Kidney (tissue), 14 donors: Measurements from ENCODE around the gene SLC17A9. TPM values are rescaled to one million over a fixed set of nuclear protein-coding genes. Genes with fewer than 3 reads are reported as not detected.

Experiments
- DNase-seq, 5 donors: peaks; one replicate each; pipeline ENCODE4 v3.0.0-alpha.2; 2013 to 2020
- FAIRE-seq: peaks from 2 replicates; lab custom pipeline; 2012; peaks lifted over from hg19 to GRCh38; lab: Jason Lieb, UNC
- H3K27ac ChIP-seq, 2 donors: one replicate each; pipeline ENCODE4 v1.7.0; 2013; ENCODE audit warnings: low read depth in 2 of 2, low read length in 2 of 2, inconsistent platforms in 1 of 2
- H3K27me3 ChIP-seq: one replicate; pipeline ENCODE4 v1.7.1; 2013; ENCODE audit warnings: low read length, inconsistent platforms; ENCODE audit not compliant: control insufficient read depth, insufficient read depth
- H3K36me3 ChIP-seq, 3 donors: one replicate each; pipeline versions ENCODE4 v1.7.0 to v1.7.1; 2013; ENCODE audit warnings: low read length in 3 of 3, control low read depth in 1 of 3, inconsistent platforms in 1 of 3; ENCODE audit not compliant: insufficient read depth in 3 of 3, control insufficient read depth in 2 of 3
- H3K4me1 ChIP-seq, 3 donors: one replicate each; pipeline versions ENCODE4 v1.7.0 to v1.7.1; 2013; ENCODE audit warnings: low read length in 3 of 3, inconsistent platforms in 1 of 3, low read depth in 1 of 3; ENCODE audit not compliant: control insufficient read depth in 2 of 3, insufficient read depth in 2 of 3
- H3K4me3 ChIP-seq, 3 donors: one replicate each; pipeline versions ENCODE4 v1.7.0 to v1.8.1; 2013; ENCODE audit warnings: low read length in 3 of 3, control low read depth in 1 of 3, inconsistent platforms in 1 of 3
- H3K9ac ChIP-seq, 3 donors: one replicate each; pipeline versions ENCODE4 v1.7.0 to v1.7.1; 2013; ENCODE audit warnings: low read length in 3 of 3, control low read depth in 1 of 3, inconsistent platforms in 1 of 3
- H3K9me3 ChIP-seq, 3 donors: one replicate each; pipeline versions ENCODE4 v1.7.0 to v1.7.1; 2013; ENCODE audit warnings: low read length in 3 of 3, control low read depth in 1 of 3, inconsistent platforms in 1 of 3; ENCODE audit not compliant: control insufficient read depth in 2 of 3, insufficient read depth in 1 of 3
- intact Hi-C: fragments of 100-400 bp; cut with DNase I; formaldehyde crosslinking; loops from one replicate; pipeline ENCODE4 v1.11.1; 2022
- polyA plus RNA-seq: library from polyadenylated mRNA; stranded (reverse); fragments of 350-450 nt; fragmentation: Illumina TruSeq; extraction: RNeasy Lipid Tissue Mini Kit (QIAGEN cat#74804); gene quantifications from one replicate; pipeline ENCODE4 v1.2.3, GENCODE V29; 2014; ENCODE audit warnings: low read depth, low replicate concordance; ENCODE audit not compliant: insufficient read depth
- total RNA-seq: library from RNA; stranded (reverse); fragmentation: NEBNext Ultra II Directional; extraction: Animal tissue kit (Norgen Biotek cat#: 25700); gene quantifications from one replicate; pipeline ENCODE4 v1.2.1, GENCODE V29; 2021
- TF ChIP-seq, protein P1 (sequence below): IDR thresholded peaks from 3 replicates; pipeline ENCODE4 v1.5.1; 2012; ENCODE audit warnings: mild to moderate bottlenecking, moderate library complexity, borderline replicate concordance; ENCODE audit not compliant: insufficient read depth; ENCODE audit errors: extremely low read depth
- donor health status: control.
- donor health status: control.
- donor health status: control.
- donor health status: control.
- donor health status: control.
- donor health status: DM: yes; HTN: yes; CAD: no.
- donor health status: Normal renal cell carcinoma (clear cell type).

SLC17A9 gene
- total and polyA plus RNA-seq, 2 donors from 2014 or later = 2.0 to 9.5 TPM

DNA sequence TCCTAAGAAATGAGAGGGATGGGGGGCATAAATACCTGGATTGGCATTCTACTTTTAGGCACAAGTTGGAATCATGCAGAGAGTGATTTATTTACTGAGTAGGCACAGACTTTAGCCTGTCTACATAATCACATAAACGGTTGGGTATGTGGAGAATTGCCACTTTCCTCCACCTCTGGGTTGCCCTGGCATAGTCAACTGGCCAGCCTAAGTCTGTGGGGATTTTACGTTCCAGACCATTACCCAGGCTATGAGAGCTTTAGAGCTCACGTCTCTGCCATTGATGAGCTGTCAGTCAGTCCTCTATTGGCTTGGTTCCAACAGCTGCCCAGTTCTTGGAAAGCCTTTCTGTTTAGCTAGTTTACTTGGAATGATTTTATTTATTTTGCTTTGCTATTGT is 59.3 kb downstream of the SLC17A9 start:
- no peaks in the 10 kb centered on the region for H3K4me1 ChIP-seq
- DNase-seq (no peak), FAIRE-seq (no peak)
- no peaks in the 10 kb centered on the region for H3K36me3 ChIP-seq
- intact Hi-C loops = no loop called here
- TF ChIP-seq, protein P1, sequence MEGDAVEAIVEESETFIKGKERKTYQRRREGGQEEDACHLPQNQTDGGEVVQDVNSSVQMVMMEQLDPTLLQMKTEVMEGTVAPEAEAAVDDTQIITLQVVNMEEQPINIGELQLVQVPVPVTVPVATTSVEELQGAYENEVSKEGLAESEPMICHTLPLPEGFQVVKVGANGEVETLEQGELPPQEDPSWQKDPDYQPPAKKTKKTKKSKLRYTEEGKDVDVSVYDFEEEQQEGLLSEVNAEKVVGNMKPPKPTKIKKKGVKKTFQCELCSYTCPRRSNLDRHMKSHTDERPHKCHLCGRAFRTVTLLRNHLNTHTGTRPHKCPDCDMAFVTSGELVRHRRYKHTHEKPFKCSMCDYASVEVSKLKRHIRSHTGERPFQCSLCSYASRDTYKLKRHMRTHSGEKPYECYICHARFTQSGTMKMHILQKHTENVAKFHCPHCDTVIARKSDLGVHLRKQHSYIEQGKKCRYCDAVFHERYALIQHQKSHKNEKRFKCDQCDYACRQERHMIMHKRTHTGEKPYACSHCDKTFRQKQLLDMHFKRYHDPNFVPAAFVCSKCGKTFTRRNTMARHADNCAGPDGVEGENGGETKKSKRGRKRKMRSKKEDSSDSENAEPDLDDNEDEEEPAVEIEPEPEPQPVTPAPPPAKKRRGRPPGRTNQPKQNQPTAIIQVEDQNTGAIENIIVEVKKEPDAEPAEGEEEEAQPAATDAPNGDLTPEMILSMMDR = no peak
- peaks cover 0 to 17% (median 0%) of the 10 kb centered on the region in 3 donors for H3K9me3 ChIP-seq
- peaks cover 27% of the 10 kb centered on the region for H3K27me3 ChIP-seq
- H3K9ac ChIP-seq = no peak overlapping the region
- H3K27ac ChIP-seq = no peak overlapping the region
- no peak overlapping the region for H3K4me3 ChIP-seq

DNA sequence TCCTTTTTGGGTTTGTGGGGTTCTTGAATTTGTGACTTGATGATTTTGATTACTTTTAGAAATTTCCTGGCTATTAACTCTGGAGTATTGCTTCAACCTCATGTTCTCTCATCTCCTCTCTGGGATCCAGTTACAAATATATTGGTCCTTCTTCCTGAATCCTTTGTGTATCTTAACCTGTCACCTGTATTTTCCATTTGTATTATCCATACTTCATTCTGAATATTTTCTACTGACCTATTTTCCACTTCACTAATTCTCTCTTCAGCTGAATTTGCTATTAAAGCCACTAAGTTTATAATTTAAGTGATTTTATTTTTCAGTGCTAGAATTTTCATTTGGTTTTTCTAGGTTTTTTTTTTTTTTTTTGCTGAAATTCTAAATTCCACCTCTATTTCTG is 60.7 kb downstream of the SLC17A9 start:
- peaks cover 20% of the 10 kb centered on the region for H3K27me3 ChIP-seq

DNA sequence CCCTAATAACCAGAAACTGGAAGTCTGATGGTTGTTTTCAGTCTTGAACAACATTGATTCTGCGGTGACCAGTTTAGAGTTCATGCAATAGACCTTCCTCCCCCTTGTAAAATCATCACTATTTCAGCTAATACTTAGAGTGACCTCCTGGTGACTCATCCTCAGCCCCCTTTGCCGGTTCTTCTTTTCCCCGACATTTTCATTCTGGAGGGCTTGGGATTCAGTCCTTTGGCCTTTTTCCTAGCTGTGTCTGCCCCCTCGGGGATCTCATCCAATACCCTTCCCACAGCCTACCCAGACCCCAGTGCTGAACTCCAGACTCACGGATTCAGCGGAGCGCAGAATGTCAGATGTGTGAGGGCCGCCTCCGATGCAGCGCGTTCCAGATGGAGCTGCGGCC is 61.8 kb downstream of the SLC17A9 start:
- Histone ChIP-seq H3K9me3 (peaks cover 0 to 17% (median 0%) of the 10 kb centered on the region in 3 donors), H3K4me3 (no peak overlapping the region), H3K27me3 (peaks cover 18% of the 10 kb centered on the region), H3K9ac (no peak overlapping the region), H3K27ac (no peak overlapping the region), H3K4me1 (no peaks in the 10 kb centered on the region), H3K36me3 (no peaks in the 10 kb centered on the region)
- TF ChIP-seq, protein P1 = no peak
- intact Hi-C loops = no loop called here
- DNase-seq = no peak
- FAIRE-seq = no peak

More for the DNA sequence above, 60.7 kb downstream of the SLC17A9 start:
- TF ChIP-seq, protein P1 = no peak
- no peak overlapping the region for H3K27ac ChIP-seq
- no peak overlapping the region for H3K4me3 ChIP-seq
- H3K4me1 ChIP-seq = no peaks in the 10 kb centered on the region
- DNase-seq (no peak), FAIRE-seq (no peak)
- H3K9ac ChIP-seq = no peak overlapping the region
- peaks cover 0 to 17% (median 0%) of the 10 kb centered on the region in 3 donors for H3K9me3 ChIP-seq
- H3K36me3 ChIP-seq = no peaks in the 10 kb centered on the region
- intact Hi-C loops = no loop called here

DNA sequence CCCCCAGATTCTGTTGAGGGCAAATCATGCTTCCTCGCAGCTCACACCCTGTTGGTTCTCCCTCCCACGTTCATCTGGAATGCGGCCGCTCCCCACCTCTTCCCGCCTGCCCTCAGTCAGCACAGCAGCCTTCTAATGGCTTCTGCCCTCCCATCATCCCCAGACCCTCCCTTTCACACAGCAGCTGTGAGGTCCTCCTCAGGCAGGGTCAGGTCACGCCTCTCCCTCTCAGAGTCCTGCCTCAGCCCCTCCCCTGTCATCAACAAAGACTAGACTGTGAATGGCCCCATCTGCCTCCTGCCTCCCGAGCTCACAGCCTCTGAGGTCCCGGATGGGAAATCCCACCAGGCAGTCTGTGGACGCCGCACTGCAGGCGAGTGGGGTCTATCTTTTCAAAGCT is 62.2 kb downstream of the SLC17A9 start:
- no peaks in the 10 kb centered on the region for H3K36me3 ChIP-seq

More for the DNA sequence above, 62.2 kb downstream of the SLC17A9 start:
- Histone ChIP-seq H3K9me3 (peaks cover 0 to 17% (median 0%) of the 10 kb centered on the region in 3 donors), H3K27me3 (peaks cover 15% of the 10 kb centered on the region), H3K4me1 (no peaks in the 10 kb centered on the region), H3K4me3 (no peak overlapping the region), H3K27ac (no peak overlapping the region), H3K9ac (no peak overlapping the region)
- TF ChIP-seq, protein P1 = no peak
- DNase-seq = peak in 4 of 5 donors; percentile 74 to 86 (median 80)
- no peak for FAIRE-seq
- intact Hi-C loops = no loop called here
